Neural crest cell (in vitro differentiated cells): ENCODE results near the gene CEACAM16. TPM values are rescaled to one million over a fixed set of nuclear protein-coding genes. Genes with fewer than 3 reads are reported as not detected.
A peak's percentile ranks its signal among the peaks of the same experiment; 100 is the strongest.
"Not testable (repeated sequence)": the region's sequence is repeated elsewhere in the genome, so short reads cannot be mapped to it uniquely, and the experiment has no call there.

Experiments
- DNase-seq: peaks from one replicate; pipeline ENCODE4 v3.0.0; 2021; ENCODE audit warnings: low read depth, mixed read lengths, low spot score
- H3K27ac Mint-ChIP-seq: one replicate; pipeline ENCODE4 v1.8.0; 2021; ENCODE audit warnings: mild to moderate bottlenecking, mixed read lengths; ENCODE audit not compliant: unreplicated experiment
- H3K27me3 Mint-ChIP-seq: 2 replicates; pipeline ENCODE4 v1.8.0; 2021; ENCODE audit warnings: low read depth, mild to moderate bottlenecking, mixed read lengths
- H3K36me3 Mint-ChIP-seq: 2 replicates; pipeline ENCODE4 v1.8.0; 2021; ENCODE audit warnings: low read depth, mild to moderate bottlenecking, mixed read lengths
- H3K4me1 Mint-ChIP-seq: 2 replicates; pipeline ENCODE4 v1.8.0; 2021; ENCODE audit warnings: mixed read lengths
- H3K4me3 Mint-ChIP-seq: one replicate; pipeline ENCODE4 v1.8.0; 2021; ENCODE audit warnings: mild to moderate bottlenecking, mixed read lengths
- H3K9me3 Mint-ChIP-seq: 2 replicates; pipeline ENCODE4 v1.8.0; 2021; ENCODE audit warnings: mixed read lengths
- CTCF ChIP-seq: fragments of 200-600 bp; sonication (generic); conservative IDR thresholded peaks from 2 replicates; pipeline ENCODE4 v1.5.0; 2021; ENCODE audit warnings: antibody characterized with exemption, mild to moderate bottlenecking
- total RNA-seq: library from RNA; stranded (reverse); gene quantifications from 2 replicates; pipeline ENCODE4 v1.2.1, GENCODE V29; 2021

The CEACAM16 gene
- total RNA-seq, 1 donor from 2014 or later = not detected

GRCh38 chr19:44680536-44680935 is 18.4 kb upstream of the CEACAM16 start:
- H3K27ac Mint-ChIP-seq = no peak overlapping the region
- H3K36me3 Mint-ChIP-seq = no peaks in the 10 kb centered on the region
- DNase-seq = no peak
- TF ChIP-seq CTCF = no peak
- H3K4me1 Mint-ChIP-seq = peaks cover 13% of the 10 kb centered on the region
- H3K27me3 Mint-ChIP-seq = no peaks in the 10 kb centered on the region
- no peaks in the 10 kb centered on the region for H3K9me3 Mint-ChIP-seq
- H3K4me3 Mint-ChIP-seq = no peak overlapping the region

- Mint-ChIP-seq H3K4me1 (peaks cover 10% of the 10 kb centered on the region), H3K27ac (peak overlapping the region; percentile 43), H3K9me3 (no peaks in the 10 kb centered on the region), H3K36me3 (no peaks in the 10 kb centered on the region), H3K27me3 (no peaks in the 10 kb centered on the region), H3K4me3 (no peak overlapping the region)
- DNase-seq = no peak
- no peak for TF ChIP-seq CTCF
Observed at GRCh38 chr19:44681992-44682790, 16.8 kb upstream of the CEACAM16 start.

- peaks cover 5% of the 10 kb centered on the region for H3K4me1 Mint-ChIP-seq
Observed at GRCh38 chr19:44682807-44683206, 16.1 kb upstream of the CEACAM16 start.

GRCh38 chr19:44683434-44684210 is 15.3 kb upstream of the CEACAM16 start:
- DNase-seq = no peak
- no peak overlapping the region for H3K27ac Mint-ChIP-seq
- H3K36me3 Mint-ChIP-seq = no peaks in the 10 kb centered on the region
- peaks cover 5% of the 10 kb centered on the region for H3K4me1 Mint-ChIP-seq
- no peak overlapping the region for H3K4me3 Mint-ChIP-seq
- H3K9me3 Mint-ChIP-seq = no peaks in the 10 kb centered on the region
- TF ChIP-seq CTCF = no peak
- H3K27me3 Mint-ChIP-seq = no peaks in the 10 kb centered on the region

More at GRCh38 chr19:44682807-44683206, 16.1 kb upstream of the CEACAM16 start:
- Mint-ChIP-seq H3K27ac (no peak overlapping the region), H3K4me3 (no peak overlapping the region), H3K9me3 (no peaks in the 10 kb centered on the region), H3K36me3 (no peaks in the 10 kb centered on the region), H3K27me3 (no peaks in the 10 kb centered on the region)
- no peak for DNase-seq
- TF ChIP-seq CTCF = no peak

- H3K4me1 Mint-ChIP-seq, H3K4me3 Mint-ChIP-seq, H3K9me3 Mint-ChIP-seq, H3K27me3 Mint-ChIP-seq, H3K36me3 Mint-ChIP-seq, DNase-seq: not testable (repeated sequence)
- peak overlapping the region; percentile 19 for H3K27ac Mint-ChIP-seq
Observed at GRCh38 chr19:44684396-44684795, 14.6 kb upstream of the CEACAM16 start.
